SK-N-SH (cell line): Measurements from ENCODE around the gene LDB3.

Experiments used
- FOXM1 ChIP-seq: IDR thresholded peaks from 2 replicates; pipeline ENCODE4 v1.4.0; 2012; ENCODE audit warnings: low read depth, mild to moderate bottlenecking
- MEF2A ChIP-seq: IDR thresholded peaks from 2 replicates; pipeline ENCODE4 v1.4.0; 2012; ENCODE audit warnings: low read depth, borderline replicate concordance
- RCOR1 ChIP-seq: fragments of 150-350 bp; IDR thresholded peaks from 2 replicates; pipeline ENCODE4 v1.6.1; 2017; ENCODE audit warnings: antibody characterized with exemption, low read length
- TF ChIP-seq, protein P1 (sequence below): IDR thresholded peaks from 2 replicates; pipeline ENCODE4; 2012
- TF ChIP-seq, protein P2 (sequence below): fragments of 200-600 bp; sonication (generic); IDR thresholded peaks from 2 replicates; pipeline ENCODE4 v1.6.1; 2017; ENCODE audit warnings: antibody characterized with exemption, mild to moderate bottlenecking, moderate library complexity

DNA sequence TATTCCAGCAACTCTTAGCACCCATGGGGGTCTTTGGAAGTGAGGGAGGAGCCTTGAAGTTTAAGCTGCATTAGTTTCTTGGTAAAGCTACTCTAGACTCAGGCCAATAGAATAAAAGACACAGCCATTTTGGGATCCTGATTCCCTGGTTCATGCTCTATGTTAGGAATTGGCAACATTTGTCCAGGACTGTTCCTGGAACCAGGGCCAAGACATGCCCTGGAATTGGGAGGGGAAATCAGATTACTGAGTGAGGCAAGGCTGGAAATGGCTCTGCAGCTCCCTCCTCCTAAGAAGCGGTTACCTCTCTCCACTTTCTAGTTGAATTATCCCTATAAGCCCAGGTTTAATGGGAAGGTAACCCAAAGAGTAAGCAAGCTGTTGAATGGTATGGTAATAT lies 73.9 kb downstream of the LDB3 start:
- TF ChIP-seq, protein P1, sequence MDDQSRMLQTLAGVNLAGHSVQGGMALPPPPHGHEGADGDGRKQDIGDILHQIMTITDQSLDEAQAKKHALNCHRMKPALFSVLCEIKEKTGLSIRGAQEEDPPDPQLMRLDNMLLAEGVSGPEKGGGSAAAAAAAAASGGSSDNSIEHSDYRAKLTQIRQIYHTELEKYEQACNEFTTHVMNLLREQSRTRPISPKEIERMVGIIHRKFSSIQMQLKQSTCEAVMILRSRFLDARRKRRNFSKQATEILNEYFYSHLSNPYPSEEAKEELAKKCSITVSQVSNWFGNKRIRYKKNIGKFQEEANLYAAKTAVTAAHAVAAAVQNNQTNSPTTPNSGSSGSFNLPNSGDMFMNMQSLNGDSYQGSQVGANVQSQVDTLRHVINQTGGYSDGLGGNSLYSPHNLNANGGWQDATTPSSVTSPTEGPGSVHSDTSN = no peak
- TF ChIP-seq, protein P2, sequence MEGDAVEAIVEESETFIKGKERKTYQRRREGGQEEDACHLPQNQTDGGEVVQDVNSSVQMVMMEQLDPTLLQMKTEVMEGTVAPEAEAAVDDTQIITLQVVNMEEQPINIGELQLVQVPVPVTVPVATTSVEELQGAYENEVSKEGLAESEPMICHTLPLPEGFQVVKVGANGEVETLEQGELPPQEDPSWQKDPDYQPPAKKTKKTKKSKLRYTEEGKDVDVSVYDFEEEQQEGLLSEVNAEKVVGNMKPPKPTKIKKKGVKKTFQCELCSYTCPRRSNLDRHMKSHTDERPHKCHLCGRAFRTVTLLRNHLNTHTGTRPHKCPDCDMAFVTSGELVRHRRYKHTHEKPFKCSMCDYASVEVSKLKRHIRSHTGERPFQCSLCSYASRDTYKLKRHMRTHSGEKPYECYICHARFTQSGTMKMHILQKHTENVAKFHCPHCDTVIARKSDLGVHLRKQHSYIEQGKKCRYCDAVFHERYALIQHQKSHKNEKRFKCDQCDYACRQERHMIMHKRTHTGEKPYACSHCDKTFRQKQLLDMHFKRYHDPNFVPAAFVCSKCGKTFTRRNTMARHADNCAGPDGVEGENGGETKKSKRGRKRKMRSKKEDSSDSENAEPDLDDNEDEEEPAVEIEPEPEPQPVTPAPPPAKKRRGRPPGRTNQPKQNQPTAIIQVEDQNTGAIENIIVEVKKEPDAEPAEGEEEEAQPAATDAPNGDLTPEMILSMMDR = no peak
- TF ChIP-seq RCOR1 = no peak
- TF ChIP-seq MEF2A = no peak
- TF ChIP-seq FOXM1 = no peak
